Heart left ventricle (tissue), 16 donors: ENCODE results near the gene LCP1. TPM values are rescaled to one million over a fixed set of nuclear protein-coding genes. Genes with fewer than 3 reads are reported as not detected.

Source experiments
- ATAC-seq, 4 donors: fragments of 200-7000 bp; cut with Tn5 transposase; one replicate each; pipeline ENCODE4 v1.9.1; 2020 to 2022; ENCODE audit warnings: moderate library complexity in 4 of 4, mild to moderate bottlenecking in 3 of 4, moderate number of reproducible peaks in 1 of 4
- DNase-seq, 5 donors: peaks; one replicate each; pipeline ENCODE4 v3.0.0-alpha.2; 2020
- H3K27ac ChIP-seq, 12 donors: fragments of 200-600 bp; sonication (generic) in 4 of 12; one replicate each; pipeline versions ENCODE4 v1.5.0 to v1.8.0; 2016 to 2022; ENCODE audit warnings: mild to moderate bottlenecking in 2 of 12
- H3K27me3 ChIP-seq, 9 donors: fragments of 200-600 bp; sonication (generic) in 2 of 9; one replicate each; pipeline versions ENCODE4 v1.5.1 to v1.8.0; 2016 to 2022; ENCODE audit warnings: mild to moderate bottlenecking in 3 of 9
- H3K36me3 ChIP-seq, 9 donors: fragments of 200-600 bp; sonication (generic) in 2 of 9; one replicate each; pipeline versions ENCODE4 v1.5.0 to v1.8.0; 2018 to 2022; ENCODE audit warnings: mild to moderate bottlenecking in 2 of 9
- H3K4me1 ChIP-seq, 12 donors: fragments of 200-600 bp; sonication (generic) in 4 of 12; one replicate each; pipeline versions ENCODE4 v1.5.0 to v1.8.0; 2016 to 2022; ENCODE audit warnings: mild to moderate bottlenecking in 3 of 12
- H3K4me3 ChIP-seq, 12 donors: fragments of 200-600 bp; sonication (generic) in 4 of 12; one replicate each; pipeline versions ENCODE4 v1.5.0 to v1.8.0; 2017 to 2022; ENCODE audit warnings: mild to moderate bottlenecking in 9 of 12, moderate library complexity in 4 of 12
- H3K9me3 ChIP-seq, 12 donors: fragments of 200-600 bp; sonication (generic) in 4 of 12; one replicate each; pipeline versions ENCODE4 v1.5.0 to v1.8.0; 2016 to 2022; ENCODE audit warnings: mild to moderate bottlenecking in 1 of 12
- POLR2A ChIP-seq, 2 donors: fragments of 450-650 bp; IDR thresholded peaks; one replicate each; pipeline ENCODE4 v1.6.1; 2017; ENCODE audit warnings: antibody characterized with exemption in 2 of 2, mild to moderate bottlenecking in 2 of 2, moderate library complexity in 2 of 2
- WGBS, 4 donors: extraction: QIAGEN DNeasy Blood & Tissue Kit in 2 of 4; methylation state at CpG; one replicate each; pipeline versions ENCODE4 v1.1.5 to v1.1.7; 2013 to 2018; 5-methylcytosine and 5-hydroxymethylcytosine counted together
- intact Hi-C, 10 donors: fragments of 100-400 bp; cut with DNase I; formaldehyde crosslinking; loops; one replicate each; pipeline versions ENCODE4 v1.11.1 to v1.14.2; 2022
- polyA plus RNA-seq, 2 donors: library from polyadenylated mRNA; stranded (reverse); fragments of 200-250 nt; gene quantifications; one replicate each; pipeline ENCODE4 v1.2.3, GENCODE V29; 2013
- total RNA-seq, 9 donors: library from RNA; depleted of rRNA in 2 of 9; stranded (reverse); fragments of >200 nt in 2 of 9; fragmentation: NEBNext Ultra II Directional in 3 of 9; extraction: Animal tissue kit (Norgen Biotek cat#: 25700) in 3 of 9; gene quantifications; one replicate each; pipeline versions ENCODE4 v1.1.0 to v1.2.4, GENCODE V29; 2016 to 2023
- TF ChIP-seq, protein P1 (sequence below), 12 donors: fragments of 200-600 bp; sonication (generic) in 4 of 12; IDR thresholded peaks; one replicate each; pipeline versions ENCODE4 v1.5.0 to v1.8.0; 2018 to 2022; ENCODE audit warnings: antibody characterized with exemption in 12 of 12, mild to moderate bottlenecking in 5 of 12
- donor health status: ischemic (EF 13 %, LVEDD 7.1; RV severe dilation, severe dysfunction).
- donor health status: healthy with polysubstance abuse.
- donor health status: DM: no; HTN: yes; CAD: no.
- donor health status: DM: no; HTN: no; CAD: no.
- donor health status: ischemic (EF 25% LVEDD 6.9; RV normal size, moderate dysfunction).
- donor health status: ischemic (EF 25% LVEDD 5.7; RV mildly dilated, moderate dysfunction).
- donor health status: healthy.
- donor health status: DM: yes; HTN: yes; CAD: no.
- donor health status: ischemic (EF 35%, LVEDD 5.7; RV mildly dilated, moderate dysfunction).
- donor health status: nonischemic (EF 11% LVEDD 7.7; RV severe dilation, severe dysfunction).
- donor health status: DM: yes; HTN: yes; CAD: no.
- donor health status: PGD.
- donor health status: ischemic (EF 29% LVEDD 5.4; RV normal size, mild dysfunction).
- donor health status: nonischemic (EF 23%, LVEDD 6.1; RV moderate dilation, normal function).

The LCP1 gene
- total and polyA plus RNA-seq, 11 donors, result 1.9 to 230 (median 10.9) TPM

DNA sequence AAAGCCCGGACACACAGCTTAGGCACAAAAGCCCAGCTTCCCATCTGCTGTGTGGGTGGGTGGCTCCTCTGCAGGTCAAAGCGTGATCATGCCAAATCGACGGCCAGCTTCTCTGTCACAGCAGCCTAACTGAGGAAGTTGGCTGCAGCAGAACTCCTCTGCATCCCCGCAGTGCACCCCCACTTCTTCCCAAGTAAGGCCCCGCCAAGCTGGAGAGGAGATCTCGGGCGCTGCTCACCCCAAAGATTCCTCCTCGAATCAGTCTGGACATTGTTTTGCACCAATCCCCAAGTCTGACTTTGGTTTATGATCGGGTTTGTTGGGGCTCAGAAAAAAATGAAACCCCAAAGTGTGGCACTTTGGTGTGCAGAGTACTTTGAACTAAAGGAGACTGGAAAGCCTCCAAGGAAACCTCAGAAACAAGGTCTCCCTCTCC lies 57.4 kb downstream of the LCP1 start:
- no peak for TF ChIP-seq POLR2A (IDR thresholded peaks at IDR 0.05)
- TF ChIP-seq, protein P1, sequence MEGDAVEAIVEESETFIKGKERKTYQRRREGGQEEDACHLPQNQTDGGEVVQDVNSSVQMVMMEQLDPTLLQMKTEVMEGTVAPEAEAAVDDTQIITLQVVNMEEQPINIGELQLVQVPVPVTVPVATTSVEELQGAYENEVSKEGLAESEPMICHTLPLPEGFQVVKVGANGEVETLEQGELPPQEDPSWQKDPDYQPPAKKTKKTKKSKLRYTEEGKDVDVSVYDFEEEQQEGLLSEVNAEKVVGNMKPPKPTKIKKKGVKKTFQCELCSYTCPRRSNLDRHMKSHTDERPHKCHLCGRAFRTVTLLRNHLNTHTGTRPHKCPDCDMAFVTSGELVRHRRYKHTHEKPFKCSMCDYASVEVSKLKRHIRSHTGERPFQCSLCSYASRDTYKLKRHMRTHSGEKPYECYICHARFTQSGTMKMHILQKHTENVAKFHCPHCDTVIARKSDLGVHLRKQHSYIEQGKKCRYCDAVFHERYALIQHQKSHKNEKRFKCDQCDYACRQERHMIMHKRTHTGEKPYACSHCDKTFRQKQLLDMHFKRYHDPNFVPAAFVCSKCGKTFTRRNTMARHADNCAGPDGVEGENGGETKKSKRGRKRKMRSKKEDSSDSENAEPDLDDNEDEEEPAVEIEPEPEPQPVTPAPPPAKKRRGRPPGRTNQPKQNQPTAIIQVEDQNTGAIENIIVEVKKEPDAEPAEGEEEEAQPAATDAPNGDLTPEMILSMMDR (IDR thresholded peaks at IDR 0.05), result no peak
- Histone ChIP-seq H3K27me3 (peaks cover 0 to 12% (median 0%) of the 10 kb centered on the region in 9 donors), H3K4me3 (no peak overlapping the region), H3K4me1 (peaks cover 0 to 24% (median 0%) of the 10 kb centered on the region in 12 donors), H3K27ac (no peak overlapping the region), H3K36me3 (peaks cover 0 to 35% (median 0%) of the 10 kb centered on the region in 9 donors), H3K9me3 (no peaks in the 10 kb centered on the region)
- DNase-seq, result peak in 1 of 5 donors; percentile 26
- 79 to 91% (median 88%) methylated on average over 10 of the region's 10 CpGs for WGBS, 4 donors
- intact Hi-C loops, result loop anchor here in 8 of 10 donors (5.0 to 10.0 kb wide), 6 partner anchors 72 to 500 kb away; partner anchors contain the start of gene ZC3H13 (in 1 of the 8)
- ATAC-seq, result no peak

DNA sequence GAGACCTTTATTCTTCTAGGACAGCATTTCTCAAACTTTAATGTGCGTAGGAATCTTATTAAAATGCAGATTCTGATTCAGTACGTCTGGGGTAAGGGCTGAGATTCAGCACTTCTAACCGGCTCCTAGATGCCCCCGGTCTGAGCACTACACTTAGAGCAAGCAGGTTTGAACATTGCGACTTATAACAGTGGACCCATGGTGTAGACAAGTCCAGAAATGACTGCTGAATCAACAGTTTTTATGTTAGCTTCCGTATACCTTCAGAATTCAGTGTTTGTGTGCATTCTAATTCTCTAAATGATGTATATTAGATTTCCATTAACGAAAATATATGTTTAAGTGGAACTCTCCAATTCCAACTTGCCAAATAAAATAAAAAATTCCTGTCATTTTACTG lies 59.7 kb downstream of the LCP1 start:
- DNase-seq, result no peak
- intact Hi-C loops, result loop anchor here in 8 of 10 donors (5.0 to 10.0 kb wide), 6 partner anchors 70 to 498 kb away; partner anchors contain the start of gene ZC3H13 (in 1 of the 8)
- Histone ChIP-seq H3K36me3 (peaks cover 0 to 14% (median 0%) of the 10 kb centered on the region in 9 donors), H3K4me1 (peaks cover 0 to 24% (median 0%) of the 10 kb centered on the region in 12 donors), H3K9me3 (no peaks in the 10 kb centered on the region), H3K27me3 (peaks cover 0 to under 1% (median 0%) of the 10 kb centered on the region in 9 donors), H3K27ac (no peak overlapping the region), H3K4me3 (no peak overlapping the region)
- ATAC-seq, result no peak
- TF ChIP-seq POLR2A (IDR thresholded peaks at IDR 0.05), result no peak
- TF ChIP-seq, protein P1 (IDR thresholded peaks at IDR 0.05), result no peak
- 86 to 92% (median 90%) methylated on average over 7 of the region's 7 CpGs for WGBS, 4 donors

DNA sequence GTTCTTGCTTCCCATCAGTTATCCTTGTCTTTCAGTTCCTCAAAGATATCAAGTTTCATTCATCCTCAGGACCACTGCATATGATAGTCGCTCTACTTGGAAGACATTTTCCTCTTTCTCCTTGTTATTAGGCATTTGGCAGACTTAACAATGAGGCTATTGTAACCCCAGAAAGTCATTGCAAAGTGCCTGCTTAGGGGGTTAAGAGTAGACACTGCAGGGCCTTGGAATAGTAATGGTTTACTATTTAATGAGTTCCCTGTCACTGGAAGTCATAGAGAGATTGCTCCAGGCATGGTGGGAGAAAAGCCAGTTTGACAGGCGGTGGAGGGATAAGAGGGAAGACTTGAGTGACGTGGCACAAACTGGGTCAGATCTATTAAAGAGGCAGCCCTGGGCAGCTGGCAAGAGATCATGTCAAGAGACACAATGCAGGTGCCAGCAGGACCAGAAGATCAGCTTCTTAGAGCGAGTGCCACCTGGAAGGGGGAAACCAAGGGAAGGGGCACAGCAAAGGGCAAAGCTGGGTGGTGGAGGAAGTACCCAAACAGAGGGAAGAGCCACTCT lies 60.3 kb downstream of the LCP1 start:
- peaks cover 0 to 8% (median 0%) of the 10 kb centered on the region in 9 donors for H3K36me3 ChIP-seq
- no peaks in the 10 kb centered on the region for H3K9me3 ChIP-seq
- intact Hi-C loops, result loop anchor here in 8 of 10 donors (5.0 to 10.0 kb wide), 6 partner anchors 69 to 497 kb away; partner anchors contain the start of gene ZC3H13 (in 1 of the 8)
- H3K27ac ChIP-seq, result no peak overlapping the region
- no peak for DNase-seq
- H3K4me3 ChIP-seq, result no peak overlapping the region
- TF ChIP-seq, protein P1 (IDR thresholded peaks at IDR 0.05), result no peak
- TF ChIP-seq POLR2A (IDR thresholded peaks at IDR 0.05), result no peak
- H3K27me3 ChIP-seq, result no peaks in the 10 kb centered on the region
- no peak for ATAC-seq
- 59 to 70% (median 62%) methylated on average over 4 of the region's 4 CpGs for WGBS, 4 donors
- peaks cover 0 to 24% (median 0%) of the 10 kb centered on the region in 12 donors for H3K4me1 ChIP-seq

DNA sequence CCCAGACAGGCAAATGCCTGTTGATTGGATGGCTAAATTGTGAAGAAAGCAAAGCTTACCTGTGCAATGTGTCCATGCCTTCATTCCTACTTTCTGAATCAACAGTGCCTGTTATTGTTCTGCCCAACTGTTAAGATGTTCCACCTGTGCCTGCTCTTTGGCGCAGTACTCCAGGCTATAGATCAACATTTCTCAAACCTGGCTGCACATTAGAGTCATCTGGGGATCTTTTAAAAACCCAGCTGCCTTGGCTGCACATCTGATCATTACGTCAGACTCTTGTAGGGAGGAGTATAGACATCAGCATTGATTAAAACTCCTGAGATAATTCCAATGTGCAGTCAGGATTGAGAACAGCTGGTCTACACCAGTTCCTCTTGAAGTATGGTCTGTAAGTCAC lies 60.9 kb downstream of the LCP1 start:
- Histone ChIP-seq H3K9me3 (no peaks in the 10 kb centered on the region), H3K27me3 (no peaks in the 10 kb centered on the region), H3K27ac (no peak overlapping the region), H3K36me3 (peaks cover 0 to 1% (median 0%) of the 10 kb centered on the region in 9 donors), H3K4me1 (peaks cover 0 to 18% (median 0%) of the 10 kb centered on the region in 12 donors), H3K4me3 (no peak overlapping the region)
- TF ChIP-seq, protein P1 (IDR thresholded peaks at IDR 0.05), result no peak
- no peak for TF ChIP-seq POLR2A (IDR thresholded peaks at IDR 0.05)
- DNase-seq (peak in 1 of 5 donors; percentile 29), ATAC-seq (peak in 1 of 4 donors; percentile 54)
- WGBS, 4 donors, result 71 to 90% (median 80%) methylated on average over 2 of the region's 2 CpGs
- intact Hi-C loops, result loop anchor here in 8 of 10 donors (5.0 to 10.0 kb wide), 6 partner anchors 69 to 496 kb away; partner anchors contain the start of gene ZC3H13 (in 1 of the 8)
